ENCODE data around the gene RTF2. TPM values are rescaled to one million over a fixed set of nuclear protein-coding genes. Genes with fewer than 3 reads are reported as not detected.

Gene RTF2
- total and polyA plus RNA-seq, 2 of the 4 experiments (the other 2 are of a cell fraction) = 102 to 109 TPM

GRCh38 chr20:56431471-56431870 is 37.0 kb upstream of the RTF2 start:
- dilution Hi-C loops (cut with HindIII; ENCODE audit: low sequenced_read_pairs, unreplicated experiment) = no loop called here

More at GRCh38 chr20:56431471-56431870, 37.0 kb upstream of the RTF2 start:
- ChIA-PET POLR2A (ENCODE audit: unreplicated experiment) (no interaction called here), CTCF (no interaction called here)
- Histone ChIP-seq H2AK9ac (replicated peaks; ENCODE audit: low read depth, low read length, poor library complexity) (no peak overlapping the region), H3K23ac (ENCODE audit: low read depth, low read length) (peak overlapping the region; percentile 54; the same call in 1 of the 2 replicates), H3K4ac (ENCODE audit: low read depth, low read length) (peak overlapping the region; percentile 99; the same call in 1 of the 2 replicates), H2BK20ac (ENCODE audit: low read depth, low read length) (peak overlapping the region; percentile 99), H4K8ac (ENCODE audit: low read depth in 2 of 2, low read length in 2 of 2) (peak overlapping the region; percentile 66 to 94; a peak in 3 of 4 replicates), H3K9me3 (ENCODE audit: control insufficient read depth, insufficient read depth, low read length) (no peaks in the 10 kb centered on the region), H3K4me3 (ENCODE audit: insufficient read depth, low read depth, low read length) (no peak overlapping the region), H3K4me1 (ENCODE audit: control insufficient read depth, insufficient read depth, low read length) (peaks cover 38% of the 10 kb centered on the region), H2BK120ac (ENCODE audit: low read depth, low read length) (peak overlapping the region; percentile 79), H2BK15ac (ENCODE audit: low read depth, low read length) (peak overlapping the region; percentile 62; the same call in 2 of the 3 replicates), H2AK5ac (ENCODE audit: low read depth, low read length) (peak overlapping the region; percentile 70; the same call in 1 of the 2 replicates), H3K14ac (replicated peaks; ENCODE audit: low read depth, low read length) (peak overlapping the region; percentile 48), H3K27ac (ENCODE audit: insufficient read depth, low read length) (peak overlapping the region; percentile 50; the same call in 1 of the 2 replicates), H3K36me3 (ENCODE audit: control insufficient read depth, insufficient read depth, low read length) (0 out of 2 replicates have a peak, but pooled peaks cover 1% of the 10 kb centered on the region), H3K4me2 (ENCODE audit: low read depth, low read length) (no peak overlapping the region), H3K9ac (ENCODE audit: low read depth, low read length) (no peak overlapping the region), H2AFZ (replicated peaks; ENCODE audit: low read length, poor library complexity) (no peak overlapping the region), H4K91ac (ENCODE audit: insufficient read depth, low read depth, low read length) (peak overlapping the region; percentile 48; the same call in 1 of the 2 replicates), H3K56ac (ENCODE audit: extremely low read depth, insufficient read depth, low read length) (no peak overlapping the region), H3K18ac (ENCODE audit: low read depth, low read length) (peak overlapping the region; percentile 98), H4K5ac (ENCODE audit: low read depth, low read length) (peak overlapping the region; percentile 58; the same call in 1 of the 2 replicates), H4K20me1 (ENCODE audit: insufficient read depth, low read length) (no peaks in the 10 kb centered on the region), H3K27me3 (ENCODE audit: control insufficient read depth, insufficient read depth, low read length) (no peaks in the 10 kb centered on the region), H3K79me1 (ENCODE audit: low read depth in 1 of 2, low read length in 2 of 2) (peaks cover 27 to 63% of the 10 kb centered on the region in 2 experiments), H3K9me1 (ENCODE audit: insufficient read depth, low read length) (peaks cover 29% of the 10 kb centered on the region), H2BK5ac (ENCODE audit: low read depth, low read length, poor library complexity, severe bottlenecking) (peak overlapping the region; percentile 97)
- ATAC-seq (ENCODE audit: low read depth) (no peak), DNase-seq (no peak)
- no CpG with 5 or more reads among the region's 3 CpGs for WGBS, 2 experiments (ENCODE audit: extremely low coverage in 2 of 2, insufficient read length in 1 of 2)
- no TSS peak for BruUV-seq (replicated peaks)
- in situ Hi-C loops (cut with MboI; ENCODE audit: low sequenced_read_pairs) (no loop called here), intact Hi-C loops (cut with micrococcal nuclease) (no loop called here)
- TF ChIP-seq RCOR1 (IDR thresholded peaks at IDR 0.05; ENCODE audit: insufficient replicate concordance, low read length) (no peak), MAZ (IDR thresholded peaks at IDR 0.05; ENCODE audit: borderline replicate concordance, low read depth, low read length) (no peak), RAD21 (IDR thresholded peaks at IDR 0.05; ENCODE audit: low read length) (no peak)
